Measurements from ENCODE around the gene UGT1A10. TPM values are rescaled to one million over a fixed set of nuclear protein-coding genes. Genes with fewer than 3 reads are reported as not detected.

Gene UGT1A10
- polyA plus RNA-seq, 6 donors from 2014 or later: not detected

GRCh38 chr2:233815861-233816260, 179.6 kb downstream of the UGT1A10 start:
- ATAC-seq (ENCODE audit: low read depth in 2 of 2) (no peak), DNase-seq (no peak)
- H3K9me3 Mint-ChIP-seq: no peaks in the 10 kb centered on the region
- H3K4me1 Mint-ChIP-seq: no peaks in the 10 kb centered on the region
- H3K4me3 Mint-ChIP-seq: no peak overlapping the region
- no peaks in the 10 kb centered on the region for H3K36me3 Mint-ChIP-seq
- H3K27ac Mint-ChIP-seq: no peak overlapping the region
- peaks cover 4 to 40% (median 15%) of the 10 kb centered on the region in 3 donors for H3K27me3 Mint-ChIP-seq

- no peaks in the 10 kb centered on the region for H3K4me1 Mint-ChIP-seq
These were observed 180.1 kb downstream of the UGT1A10 start for GRCh38 chr2:233816334-233816733.

GRCh38 chr2:233816771-233817170, 180.5 kb downstream of the UGT1A10 start:
- H3K4me3 Mint-ChIP-seq: no peak overlapping the region
- no peaks in the 10 kb centered on the region for H3K4me1 Mint-ChIP-seq
- H3K36me3 Mint-ChIP-seq: no peaks in the 10 kb centered on the region
- no peaks in the 10 kb centered on the region for H3K9me3 Mint-ChIP-seq
- ATAC-seq (ENCODE audit: low read depth in 2 of 2) (no peak), DNase-seq (no peak)
- no peak overlapping the region for H3K27ac Mint-ChIP-seq
- H3K27me3 Mint-ChIP-seq: peaks cover 8 to 37% (median 11%) of the 10 kb centered on the region in 3 donors

More at GRCh38 chr2:233816334-233816733, 180.1 kb downstream of the UGT1A10 start:
- peak overlapping the region in 1 of 8 donors; percentile 36 for H3K4me3 Mint-ChIP-seq
- no peak for ATAC-seq (ENCODE audit: low read depth in 2 of 2)
- no peaks in the 10 kb centered on the region for H3K36me3 Mint-ChIP-seq
- peaks cover 7 to 41% (median 11%) of the 10 kb centered on the region in 3 donors for H3K27me3 Mint-ChIP-seq
- no peak overlapping the region for H3K27ac Mint-ChIP-seq
- no peak for DNase-seq
- H3K9me3 Mint-ChIP-seq: no peaks in the 10 kb centered on the region

GRCh38 chr2:233817361-233817911, 181.2 kb downstream of the UGT1A10 start:
- ATAC-seq (ENCODE audit: low read depth in 2 of 2) (no peak), DNase-seq (no peak)
- Mint-ChIP-seq H3K9me3 (no peaks in the 10 kb centered on the region), H3K36me3 (no peaks in the 10 kb centered on the region), H3K4me1 (no peaks in the 10 kb centered on the region), H3K27me3 (peaks cover 8 to 31% (median 11%) of the 10 kb centered on the region in 3 donors), H3K4me3 (no peak overlapping the region), H3K27ac (no peak overlapping the region)

- Mint-ChIP-seq H3K27me3 (peaks cover 8 to 31% (median 11%) of the 10 kb centered on the region in 3 donors), H3K4me3 (no peak overlapping the region), H3K36me3 (no peaks in the 10 kb centered on the region), H3K9me3 (no peaks in the 10 kb centered on the region), H3K27ac (no peak overlapping the region), H3K4me1 (no peaks in the 10 kb centered on the region)
- ATAC-seq (ENCODE audit: low read depth in 2 of 2): no peak
- DNase-seq: no peak
These were observed 181.9 kb downstream of the UGT1A10 start for GRCh38 chr2:233817995-233818638.

- Mint-ChIP-seq H3K9me3 (no peaks in the 10 kb centered on the region), H3K4me1 (no peaks in the 10 kb centered on the region), H3K36me3 (no peaks in the 10 kb centered on the region), H3K4me3 (no peak overlapping the region), H3K27me3 (peaks cover 8 to 31% (median 11%) of the 10 kb centered on the region in 3 donors), H3K27ac (no peak overlapping the region)
- ATAC-seq (ENCODE audit: low read depth in 2 of 2): no peak
- DNase-seq: no peak
These were observed 182.7 kb downstream of the UGT1A10 start for GRCh38 chr2:233818639-233819621.

GRCh38 chr2:233819884-233820773, 183.9 kb downstream of the UGT1A10 start:
- Mint-ChIP-seq H3K4me1 (no peaks in the 10 kb centered on the region), H3K9me3 (no peaks in the 10 kb centered on the region), H3K36me3 (no peaks in the 10 kb centered on the region), H3K27me3 (peaks cover 8 to 31% (median 11%) of the 10 kb centered on the region in 3 donors), H3K4me3 (peak overlapping the region in 1 of 8 donors; percentile 32), H3K27ac (no peak overlapping the region)
- DNase-seq: no peak
- no peak for ATAC-seq (ENCODE audit: low read depth in 2 of 2)

- no peak for ATAC-seq (ENCODE audit: low read depth in 2 of 2)
- Mint-ChIP-seq H3K4me1 (no peaks in the 10 kb centered on the region), H3K36me3 (no peaks in the 10 kb centered on the region), H3K4me3 (no peak overlapping the region), H3K27me3 (peaks cover 8 to 31% (median 11%) of the 10 kb centered on the region in 3 donors), H3K9me3 (no peaks in the 10 kb centered on the region), H3K27ac (no peak overlapping the region)
- DNase-seq: no peak
These were observed 184.5 kb downstream of the UGT1A10 start for GRCh38 chr2:233820774-233821105.

GRCh38 chr2:233821196-233821595, 184.9 kb downstream of the UGT1A10 start:
- ATAC-seq (ENCODE audit: low read depth in 2 of 2) (no peak), DNase-seq (no peak)
- Mint-ChIP-seq H3K9me3 (peaks cover 0 to under 1% (median 0%) of the 10 kb centered on the region in 7 donors), H3K36me3 (no peaks in the 10 kb centered on the region), H3K4me1 (no peaks in the 10 kb centered on the region), H3K27ac (no peak overlapping the region), H3K27me3 (peaks cover 8 to 28% (median 11%) of the 10 kb centered on the region in 3 donors), H3K4me3 (no peak overlapping the region)

GRCh38 chr2:233821709-233822100, 185.5 kb downstream of the UGT1A10 start:
- peaks cover 0 to 6% (median 0%) of the 10 kb centered on the region in 7 donors for H3K9me3 Mint-ChIP-seq
- no peaks in the 10 kb centered on the region for H3K36me3 Mint-ChIP-seq
- no peak overlapping the region for H3K27ac Mint-ChIP-seq
- DNase-seq (no peak), ATAC-seq (ENCODE audit: low read depth in 2 of 2) (no peak)
- H3K27me3 Mint-ChIP-seq: peaks cover 8 to 24% (median 11%) of the 10 kb centered on the region in 3 donors
- no peaks in the 10 kb centered on the region for H3K4me1 Mint-ChIP-seq
- no peak overlapping the region for H3K4me3 Mint-ChIP-seq

GRCh38 chr2:233822101-233822771, 186.0 kb downstream of the UGT1A10 start:
- peaks cover 7 to 19% (median 8%) of the 10 kb centered on the region in 3 donors for H3K27me3 Mint-ChIP-seq
- DNase-seq (no peak), ATAC-seq (ENCODE audit: low read depth in 2 of 2) (no peak)
- H3K36me3 Mint-ChIP-seq: no peaks in the 10 kb centered on the region
- no peak overlapping the region for H3K4me3 Mint-ChIP-seq
- no peak overlapping the region for H3K27ac Mint-ChIP-seq
- H3K9me3 Mint-ChIP-seq: peaks cover 0 to 6% (median 0%) of the 10 kb centered on the region in 7 donors
- no peaks in the 10 kb centered on the region for H3K4me1 Mint-ChIP-seq

Measured in naive B cell (primary cell).